Mesothelial cell of epicardium (in vitro differentiated cells): ENCODE data around the gene LCE7A. TPM values are rescaled to one million over a fixed set of nuclear protein-coding genes. Genes with fewer than 3 reads are reported as not detected.

ENCODE experiments used
- DNase-seq, 2 experiments: peaks; one replicate each; pipeline ENCODE4 v3.0.0; 2021; ENCODE audit warnings: low spot score in 2 of 2; ENCODE audit not compliant: unreplicated experiment in 2 of 2
- H3K27ac Mint-ChIP-seq: 2 replicates; pipeline ENCODE4 v1.8.0; 2021; ENCODE audit warnings: mixed read lengths
- H3K27me3 Mint-ChIP-seq: 2 replicates; pipeline ENCODE4 v1.8.0; 2021; ENCODE audit warnings: low read depth, mixed read lengths
- H3K36me3 Mint-ChIP-seq: 2 replicates; pipeline ENCODE4 v1.8.0; 2021; ENCODE audit warnings: mixed read lengths
- H3K4me1 Mint-ChIP-seq: 2 replicates; pipeline ENCODE4 v1.8.0; 2021; ENCODE audit warnings: mixed read lengths
- H3K4me3 Mint-ChIP-seq: 2 replicates; pipeline ENCODE4 v1.8.0; 2021; ENCODE audit warnings: mild to moderate bottlenecking, moderate library complexity, mixed read lengths
- H3K9me3 Mint-ChIP-seq: 2 replicates; pipeline ENCODE4 v1.8.0; 2021; ENCODE audit warnings: mixed read lengths
- CTCF ChIP-seq: fragments of 200-600 bp; sonication (generic); IDR thresholded peaks from one replicate; pipeline ENCODE4 v1.5.0; 2021; ENCODE audit warnings: antibody characterized with exemption; ENCODE audit not compliant: unreplicated experiment
- total RNA-seq: library from RNA; stranded (reverse); gene quantifications from 3 replicates; pipeline ENCODE4 v1.2.1, GENCODE V29; 2021

Gene LCE7A
- not detected in 3 replicates for total RNA-seq

- no peak for TF ChIP-seq CTCF
- Mint-ChIP-seq H3K9me3 (peaks cover 60% of the 10 kb centered on the region), H3K36me3 (no peaks in the 10 kb centered on the region), H3K27me3 (no peaks in the 10 kb centered on the region), H3K4me1 (no peaks in the 10 kb centered on the region), H3K4me3 (no peak within 1 kb of the TSS), H3K27ac (no peak within 1 kb of the TSS)
- DNase-seq: no peak
Measured at GRCh38 chr1:152859696-152860095, at the start of gene LCE7A. Gene LCE7A, plus strand, starts transcription at chr1:152859996. Its CDS starts 702 bp downstream, at chr1:152860698.

GRCh38 chr1:152811050-152811449 lies 48.7 kb upstream of the LCE7A start:
- H3K27me3 Mint-ChIP-seq: no peaks in the 10 kb centered on the region
- H3K9me3 Mint-ChIP-seq: peaks cover 56% of the 10 kb centered on the region
- no peak for DNase-seq
- H3K36me3 Mint-ChIP-seq: no peaks in the 10 kb centered on the region
- H3K27ac Mint-ChIP-seq: no peak overlapping the region
- H3K4me1 Mint-ChIP-seq: no peaks in the 10 kb centered on the region
- TF ChIP-seq CTCF: no peak
- H3K4me3 Mint-ChIP-seq: no peak overlapping the region

GRCh38 chr1:152811671-152812070 lies 48.1 kb upstream of the LCE7A start, which contains the start of gene LCE1B:
Gene LCE1B, plus strand, starts transcription at chr1:152811971. Its CDS starts 476 bp downstream, at chr1:152812447.
- no peaks in the 10 kb centered on the region for H3K27me3 Mint-ChIP-seq
- no peak for TF ChIP-seq CTCF
- H3K4me3 Mint-ChIP-seq: no peak within 1 kb of the TSS
- no peaks in the 10 kb centered on the region for H3K36me3 Mint-ChIP-seq
- H3K4me1 Mint-ChIP-seq: no peaks in the 10 kb centered on the region
- H3K27ac Mint-ChIP-seq: no peak within 1 kb of the TSS
- peaks cover 54% of the 10 kb centered on the region for H3K9me3 Mint-ChIP-seq
- no peak for DNase-seq

- Mint-ChIP-seq H3K36me3 (no peaks in the 10 kb centered on the region), H3K27me3 (no peaks in the 10 kb centered on the region), H3K9me3 (peaks cover 54% of the 10 kb centered on the region), H3K27ac (no peak overlapping the region), H3K4me3 (no peak overlapping the region), H3K4me1 (no peaks in the 10 kb centered on the region)
- no peak for DNase-seq
- no peak for TF ChIP-seq CTCF
Measured at GRCh38 chr1:152817309-152817708, 42.5 kb upstream of the LCE7A start.

- H3K4me1 Mint-ChIP-seq: no peaks in the 10 kb centered on the region
- H3K4me3 Mint-ChIP-seq: no peak overlapping the region
- TF ChIP-seq CTCF: no peak
- no peak overlapping the region for H3K27ac Mint-ChIP-seq
- peaks cover 3% of the 10 kb centered on the region for H3K36me3 Mint-ChIP-seq
- H3K9me3 Mint-ChIP-seq: peaks cover 57% of the 10 kb centered on the region
- no peaks in the 10 kb centered on the region for H3K27me3 Mint-ChIP-seq
- no peak for DNase-seq
Measured at GRCh38 chr1:152823294-152823693, 36.5 kb upstream of the LCE7A start.

GRCh38 chr1:152824964-152825363 lies 34.8 kb upstream of the LCE7A start:
- H3K9me3 Mint-ChIP-seq: peaks cover 58% of the 10 kb centered on the region
- no peaks in the 10 kb centered on the region for H3K4me1 Mint-ChIP-seq
- H3K36me3 Mint-ChIP-seq: peaks cover 3% of the 10 kb centered on the region
- H3K27ac Mint-ChIP-seq: no peak overlapping the region
- H3K27me3 Mint-ChIP-seq: no peaks in the 10 kb centered on the region
- no peak overlapping the region for H3K4me3 Mint-ChIP-seq
- no peak for DNase-seq
- TF ChIP-seq CTCF: no peak
